Measurements from ENCODE around the gene ITGA3. TPM values are rescaled to one million over a fixed set of nuclear protein-coding genes. Genes with fewer than 3 reads are reported as not detected.

The ITGA3 gene
- polyA plus RNA-seq, 1 of the 3 experiments (the other 2 are of a cell fraction) = 766 TPM

DNA sequence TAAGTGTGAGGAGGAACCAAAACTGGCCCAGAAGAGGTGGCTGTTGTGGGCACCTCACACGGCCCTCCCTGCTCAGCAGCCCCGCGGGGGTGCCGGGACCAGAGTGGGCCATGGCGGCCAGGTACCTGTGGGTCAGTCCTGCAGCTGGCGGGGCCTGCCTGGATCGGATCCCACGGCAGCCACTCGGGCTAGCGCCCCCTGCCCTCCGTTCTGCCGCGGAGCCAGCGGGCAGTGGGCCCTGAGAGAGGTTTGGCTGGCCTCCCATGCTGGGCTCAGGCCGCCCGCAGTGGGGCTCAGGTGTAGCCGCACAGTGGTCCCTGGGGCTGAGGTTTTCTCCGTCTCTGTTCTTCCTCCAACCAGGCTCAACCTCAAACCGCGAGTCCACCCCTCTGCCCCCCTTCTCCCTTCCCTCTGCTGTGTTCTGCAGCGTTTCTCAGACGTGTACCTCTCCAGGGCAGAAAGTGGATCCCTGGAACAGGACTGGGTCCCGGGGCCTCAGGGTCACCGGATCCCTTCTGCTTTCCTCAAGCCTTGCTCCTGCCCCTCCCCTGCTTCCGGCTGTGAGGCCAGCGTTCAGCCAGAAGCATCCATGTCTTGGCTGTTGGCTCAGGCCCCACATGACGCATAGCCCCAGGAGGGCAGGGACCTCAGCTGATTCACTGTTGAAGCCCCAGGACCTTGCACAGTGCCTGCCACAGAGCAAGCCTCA lies 28.6 kb upstream of the ITGA3 start:
- peak; percentile 74 for DNase-seq
- ChIA-PET POLR2A (no interaction called here), CTCF (interaction anchor here (0.6 to 15.7 kb wide), 52 partner anchors 9 to 456 kb away, joined by 3 to 353 read pairs (median 5); partner anchors contain the start of genes ITGA3, PDK2 and TAC4)
- H3K9ac ChIP-seq = peak overlapping the region; percentile 89
- peak overlapping the region; percentile 98 for H3K4me2 ChIP-seq
- peaks cover 13% of the 10 kb centered on the region; the same call in 1 of the 2 replicates for H3K79me2 ChIP-seq (ENCODE audit: insufficient read depth)
- no peaks in the 10 kb centered on the region for H3K9me2 ChIP-seq
- H3K9me3 ChIP-seq = no peaks in the 10 kb centered on the region
- H3K27me3 ChIP-seq (ENCODE audit: insufficient read depth) = no peaks in the 10 kb centered on the region
- WGBS (ENCODE audit: low lambda C conversion rate) = 3% methylated on average over 15 of the region's 27 CpGs
- no peak overlapping the region for H2AFZ ChIP-seq (ENCODE audit: low read depth)
- peaks cover 63% of the 10 kb centered on the region for H3F3A ChIP-seq (replicated peaks; ENCODE audit: insufficient read depth)
- no peaks in the 10 kb centered on the region for H3K36me3 ChIP-seq (replicated peaks in 1 of 2; ENCODE audit: control insufficient read depth in 1 of 2, insufficient read depth in 2 of 2, low read length in 1 of 2)
- H4K20me1 ChIP-seq (ENCODE audit: insufficient read depth) = no peaks in the 10 kb centered on the region
- peak overlapping the region; percentile 74 to 99; a peak in 3 of 4 replicates for H3K27ac ChIP-seq (ENCODE audit: low read depth in 2 of 2, low read length in 1 of 2)
- peak overlapping the region; percentile 46 to 71 for H3K4me3 ChIP-seq (ENCODE audit: low read depth in 2 of 2, low read length in 1 of 2)
- H3K4me1 ChIP-seq (ENCODE audit: control insufficient read depth in 1 of 2, insufficient read depth in 2 of 2, low read depth in 1 of 2, low read length in 1 of 2) = peaks cover 16 to 23% of the 10 kb centered on the region in 2 experiments; a peak in 3 of 4 replicates
- TF ChIP-seq, protein P1, sequence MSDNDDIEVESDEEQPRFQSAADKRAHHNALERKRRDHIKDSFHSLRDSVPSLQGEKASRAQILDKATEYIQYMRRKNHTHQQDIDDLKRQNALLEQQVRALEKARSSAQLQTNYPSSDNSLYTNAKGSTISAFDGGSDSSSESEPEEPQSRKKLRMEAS (IDR thresholded peaks at IDR 0.05; ENCODE audit: low read depth) = peak; percentile 89
- TF ChIP-seq TCF12 (IDR thresholded peaks at IDR 0.05) = peak; percentile 92
- TF ChIP-seq, protein P2, sequence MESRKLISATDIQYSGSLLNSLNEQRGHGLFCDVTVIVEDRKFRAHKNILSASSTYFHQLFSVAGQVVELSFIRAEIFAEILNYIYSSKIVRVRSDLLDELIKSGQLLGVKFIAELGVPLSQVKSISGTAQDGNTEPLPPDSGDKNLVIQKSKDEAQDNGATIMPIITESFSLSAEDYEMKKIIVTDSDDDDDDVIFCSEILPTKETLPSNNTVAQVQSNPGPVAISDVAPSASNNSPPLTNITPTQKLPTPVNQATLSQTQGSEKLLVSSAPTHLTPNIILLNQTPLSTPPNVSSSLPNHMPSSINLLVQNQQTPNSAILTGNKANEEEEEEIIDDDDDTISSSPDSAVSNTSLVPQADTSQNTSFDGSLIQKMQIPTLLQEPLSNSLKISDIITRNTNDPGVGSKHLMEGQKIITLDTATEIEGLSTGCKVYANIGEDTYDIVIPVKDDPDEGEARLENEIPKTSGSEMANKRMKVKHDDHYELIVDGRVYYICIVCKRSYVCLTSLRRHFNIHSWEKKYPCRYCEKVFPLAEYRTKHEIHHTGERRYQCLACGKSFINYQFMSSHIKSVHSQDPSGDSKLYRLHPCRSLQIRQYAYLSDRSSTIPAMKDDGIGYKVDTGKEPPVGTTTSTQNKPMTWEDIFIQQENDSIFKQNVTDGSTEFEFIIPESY (IDR thresholded peaks at IDR 0.05; ENCODE audit: borderline replicate concordance, low read depth) = peak; percentile 83; the same call in 1 of the 2 replicates
- TF ChIP-seq MEF2A (IDR thresholded peaks at IDR 0.05; ENCODE audit: borderline replicate concordance, low read depth) = no peak
- no peak for TF ChIP-seq RCOR1 (IDR thresholded peaks at IDR 0.05; ENCODE audit: low read length)
- TF ChIP-seq FOXM1 (IDR thresholded peaks at IDR 0.05; ENCODE audit: low read depth) = peak; percentile 39; the same call in 1 of the 2 replicates
- TF ChIP-seq, protein P3, sequence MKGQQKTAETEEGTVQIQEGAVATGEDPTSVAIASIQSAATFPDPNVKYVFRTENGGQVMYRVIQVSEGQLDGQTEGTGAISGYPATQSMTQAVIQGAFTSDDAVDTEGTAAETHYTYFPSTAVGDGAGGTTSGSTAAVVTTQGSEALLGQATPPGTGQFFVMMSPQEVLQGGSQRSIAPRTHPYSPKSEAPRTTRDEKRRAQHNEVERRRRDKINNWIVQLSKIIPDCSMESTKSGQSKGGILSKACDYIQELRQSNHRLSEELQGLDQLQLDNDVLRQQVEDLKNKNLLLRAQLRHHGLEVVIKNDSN (IDR thresholded peaks at IDR 0.05; ENCODE audit: borderline replicate concordance, low read depth) = peak; percentile 70; the same call in 1 of the 2 replicates
- TF ChIP-seq GABPA (IDR thresholded peaks at IDR 0.05; ENCODE audit: low read depth) = peak; percentile 42; the same call in 1 of the 2 replicates
- TF ChIP-seq NRF1 (IDR thresholded peaks at IDR 0.05; ENCODE audit: low read depth, low read length) = no peak
- TF ChIP-seq GATA2 (CRISPR knock-in tag; IDR thresholded peaks at IDR 0.05) = no peak
- peak; percentile 98 for TF ChIP-seq FOSL2 (IDR thresholded peaks at IDR 0.05; ENCODE audit: borderline replicate concordance, low read depth)
- peak; percentile 95 for TF ChIP-seq JUND (IDR thresholded peaks at IDR 0.05)
- peak in 1 of 2 experiments; percentile 94; a peak in 2 of 4 replicates for TF ChIP-seq EP300 (IDR thresholded peaks at IDR 0.05; ENCODE audit: borderline replicate concordance in 1 of 2, low read depth in 1 of 2, low read length in 1 of 2)
- TF ChIP-seq RAD21 (IDR thresholded peaks at IDR 0.05; ENCODE audit: low read length) = no peak; the same call in 1 of the 2 replicates
- TF ChIP-seq TAF1 (IDR thresholded peaks at IDR 0.05; ENCODE audit: borderline replicate concordance, low read depth, low read length) = peak; percentile 76; the same call in 1 of the 2 replicates
- TF ChIP-seq FOXJ3 (CRISPR knock-in tag; IDR thresholded peaks at IDR 0.05) = no peak
- TF ChIP-seq NFIC (IDR thresholded peaks at IDR 0.05; ENCODE audit: borderline replicate concordance) = peak; percentile 99
- TF ChIP-seq RXRA (IDR thresholded peaks at IDR 0.05; ENCODE audit: borderline replicate concordance, low read depth) = peak; percentile 95; the same call in 1 of the 2 replicates
- peak; percentile 81 for TF ChIP-seq TEAD4 (IDR thresholded peaks at IDR 0.05; ENCODE audit: borderline replicate concordance, insufficient read depth)
- TF ChIP-seq POLR2AphosphoS5 (IDR thresholded peaks at IDR 0.05; ENCODE audit: low read depth, low read length) = peak; percentile 83; the same call in 1 of the 2 replicates
- TF ChIP-seq SIN3A (IDR thresholded peaks at IDR 0.05; ENCODE audit: borderline replicate concordance, low read depth, low read length) = peak; percentile 93
- TF ChIP-seq, protein P4, sequence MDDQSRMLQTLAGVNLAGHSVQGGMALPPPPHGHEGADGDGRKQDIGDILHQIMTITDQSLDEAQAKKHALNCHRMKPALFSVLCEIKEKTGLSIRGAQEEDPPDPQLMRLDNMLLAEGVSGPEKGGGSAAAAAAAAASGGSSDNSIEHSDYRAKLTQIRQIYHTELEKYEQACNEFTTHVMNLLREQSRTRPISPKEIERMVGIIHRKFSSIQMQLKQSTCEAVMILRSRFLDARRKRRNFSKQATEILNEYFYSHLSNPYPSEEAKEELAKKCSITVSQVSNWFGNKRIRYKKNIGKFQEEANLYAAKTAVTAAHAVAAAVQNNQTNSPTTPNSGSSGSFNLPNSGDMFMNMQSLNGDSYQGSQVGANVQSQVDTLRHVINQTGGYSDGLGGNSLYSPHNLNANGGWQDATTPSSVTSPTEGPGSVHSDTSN (IDR thresholded peaks at IDR 0.05) = peak; percentile 87
- TF ChIP-seq, protein P5, sequence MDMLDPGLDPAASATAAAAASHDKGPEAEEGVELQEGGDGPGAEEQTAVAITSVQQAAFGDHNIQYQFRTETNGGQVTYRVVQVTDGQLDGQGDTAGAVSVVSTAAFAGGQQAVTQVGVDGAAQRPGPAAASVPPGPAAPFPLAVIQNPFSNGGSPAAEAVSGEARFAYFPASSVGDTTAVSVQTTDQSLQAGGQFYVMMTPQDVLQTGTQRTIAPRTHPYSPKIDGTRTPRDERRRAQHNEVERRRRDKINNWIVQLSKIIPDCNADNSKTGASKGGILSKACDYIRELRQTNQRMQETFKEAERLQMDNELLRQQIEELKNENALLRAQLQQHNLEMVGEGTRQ (IDR thresholded peaks at IDR 0.05; ENCODE audit: borderline replicate concordance, low read depth, low read length) = 0 out of 2 replicates have a peak, but pooled peaks have one; percentile 27
- no peak for TF ChIP-seq RFX5 (IDR thresholded peaks at IDR 0.05; ENCODE audit: low read length)
- TF ChIP-seq, protein P6, sequence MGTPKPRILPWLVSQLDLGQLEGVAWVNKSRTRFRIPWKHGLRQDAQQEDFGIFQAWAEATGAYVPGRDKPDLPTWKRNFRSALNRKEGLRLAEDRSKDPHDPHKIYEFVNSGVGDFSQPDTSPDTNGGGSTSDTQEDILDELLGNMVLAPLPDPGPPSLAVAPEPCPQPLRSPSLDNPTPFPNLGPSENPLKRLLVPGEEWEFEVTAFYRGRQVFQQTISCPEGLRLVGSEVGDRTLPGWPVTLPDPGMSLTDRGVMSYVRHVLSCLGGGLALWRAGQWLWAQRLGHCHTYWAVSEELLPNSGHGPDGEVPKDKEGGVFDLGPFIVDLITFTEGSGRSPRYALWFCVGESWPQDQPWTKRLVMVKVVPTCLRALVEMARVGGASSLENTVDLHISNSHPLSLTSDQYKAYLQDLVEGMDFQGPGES (IDR thresholded peaks at IDR 0.05; ENCODE audit: low read depth, low read length) = no peak
